Gastroesophageal sphincter (tissue), 3 donors: ENCODE data around the gene CIITA.

Experiments
- CTCF ChIP-seq, 4 experiments: fragments of 200-600 bp in 2 of 4; fragments of 450-650 bp in 2 of 4; sonication (generic) in 1 of 4; IDR thresholded peaks; one replicate each; pipeline ENCODE4 v1.5.1; 2017 to 2019; ENCODE audit warnings: antibody characterized with exemption in 4 of 4, mild to moderate bottlenecking in 2 of 4, moderate library complexity in 2 of 4
- EP300 ChIP-seq: sonication (generic); formaldehyde crosslinking; IDR thresholded peaks from one replicate; pipeline ENCODE4 v1.6.1; 2017; ENCODE audit warnings: antibody characterized with exemption, mild to moderate bottlenecking
- POLR2A ChIP-seq, 2 donors: fragments of 450-650 bp; IDR thresholded peaks; one replicate each; pipeline ENCODE4 v1.6.1; 2017; ENCODE audit warnings: antibody characterized with exemption in 2 of 2, mild to moderate bottlenecking in 2 of 2, moderate library complexity in 1 of 2

GRCh38 chr16:10911267-10911666 is 34.3 kb downstream of the CIITA start:
- TF ChIP-seq CTCF (IDR thresholded peaks at IDR 0.05): no peak
- no peak for TF ChIP-seq POLR2A (IDR thresholded peaks at IDR 0.05)
- no peak for TF ChIP-seq EP300
